Measurements from ENCODE around the gene CARMIL1. TPM values are rescaled to one million over a fixed set of nuclear protein-coding genes. Genes with fewer than 3 reads are reported as not detected.

The CARMIL1 gene
- total and polyA plus RNA-seq, 11 donors = 2.4 to 9.1 (median 5.3) TPM

- ATAC-seq (no peak), DNase-seq (no peak)
- TF ChIP-seq, protein P1, sequence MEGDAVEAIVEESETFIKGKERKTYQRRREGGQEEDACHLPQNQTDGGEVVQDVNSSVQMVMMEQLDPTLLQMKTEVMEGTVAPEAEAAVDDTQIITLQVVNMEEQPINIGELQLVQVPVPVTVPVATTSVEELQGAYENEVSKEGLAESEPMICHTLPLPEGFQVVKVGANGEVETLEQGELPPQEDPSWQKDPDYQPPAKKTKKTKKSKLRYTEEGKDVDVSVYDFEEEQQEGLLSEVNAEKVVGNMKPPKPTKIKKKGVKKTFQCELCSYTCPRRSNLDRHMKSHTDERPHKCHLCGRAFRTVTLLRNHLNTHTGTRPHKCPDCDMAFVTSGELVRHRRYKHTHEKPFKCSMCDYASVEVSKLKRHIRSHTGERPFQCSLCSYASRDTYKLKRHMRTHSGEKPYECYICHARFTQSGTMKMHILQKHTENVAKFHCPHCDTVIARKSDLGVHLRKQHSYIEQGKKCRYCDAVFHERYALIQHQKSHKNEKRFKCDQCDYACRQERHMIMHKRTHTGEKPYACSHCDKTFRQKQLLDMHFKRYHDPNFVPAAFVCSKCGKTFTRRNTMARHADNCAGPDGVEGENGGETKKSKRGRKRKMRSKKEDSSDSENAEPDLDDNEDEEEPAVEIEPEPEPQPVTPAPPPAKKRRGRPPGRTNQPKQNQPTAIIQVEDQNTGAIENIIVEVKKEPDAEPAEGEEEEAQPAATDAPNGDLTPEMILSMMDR (IDR thresholded peaks at IDR 0.05) = no peak
- no peak for TF ChIP-seq POLR2A (IDR thresholded peaks at IDR 0.05)
- Histone ChIP-seq H3K27me3 (no peaks in the 10 kb centered on the region), H3K36me3 (no peaks in the 10 kb centered on the region), H3K9me3 (peaks cover 0 to 21% (median 4%) of the 10 kb centered on the region in 12 donors), H3K4me1 (peaks cover 0 to 41% (median 0%) of the 10 kb centered on the region in 12 donors), H3K27ac (peak overlapping the region in 1 of 12 donors; percentile 54), H3K4me3 (no peak overlapping the region)
- WGBS, 4 donors = 81 to 92% (median 88%) methylated on average over 2 of the region's 2 CpGs
- intact Hi-C loops (cut with DNase I) = no loop called here
Measured at GRCh38 chr6:25446830-25447569, 167.8 kb downstream of the CARMIL1 start.

- intact Hi-C loops (cut with DNase I) = no loop called here
- Histone ChIP-seq H3K27ac (peak overlapping the region in 1 of 12 donors; percentile 54), H3K36me3 (no peaks in the 10 kb centered on the region), H3K4me3 (no peak overlapping the region), H3K27me3 (no peaks in the 10 kb centered on the region), H3K4me1 (peaks cover 0 to 42% (median 0%) of the 10 kb centered on the region in 12 donors), H3K9me3 (peaks cover 0 to 21% (median 4%) of the 10 kb centered on the region in 12 donors)
- ATAC-seq (peak; percentile 36 to 72 (median 53)), DNase-seq (no peak)
- TF ChIP-seq POLR2A (IDR thresholded peaks at IDR 0.05) = no peak
- TF ChIP-seq, protein P1 (IDR thresholded peaks at IDR 0.05) = no peak
- 41 to 71% (median 59%) methylated on average over 1 of the region's 1 CpG for WGBS, 4 donors
Measured at GRCh38 chr6:25447570-25447929, 168.4 kb downstream of the CARMIL1 start.

- Histone ChIP-seq H3K9me3 (peaks cover 0 to 21% (median 4%) of the 10 kb centered on the region in 12 donors), H3K27me3 (no peaks in the 10 kb centered on the region), H3K36me3 (no peaks in the 10 kb centered on the region), H3K4me1 (peaks cover 0 to 49% (median 0%) of the 10 kb centered on the region in 12 donors), H3K27ac (peak overlapping the region in 1 of 12 donors; percentile 54), H3K4me3 (peak overlapping the region in 1 of 12 donors; percentile 43)
- intact Hi-C loops (cut with DNase I) = no loop called here
- no peak for ATAC-seq
- TF ChIP-seq, protein P1 (IDR thresholded peaks at IDR 0.05) = no peak
- TF ChIP-seq POLR2A (IDR thresholded peaks at IDR 0.05) = no peak
- no peak for DNase-seq
- 92 to 96% (median 95%) methylated on average over 2 of the region's 2 CpGs for WGBS, 4 donors
Measured at GRCh38 chr6:25448965-25449538, 169.9 kb downstream of the CARMIL1 start.

- Histone ChIP-seq H3K4me3 (peak overlapping the region in 2 of 12 donors; percentile 13 to 43), H3K4me1 (peaks cover 0 to 49% (median 0%) of the 10 kb centered on the region in 12 donors), H3K36me3 (no peaks in the 10 kb centered on the region), H3K27me3 (no peaks in the 10 kb centered on the region), H3K9me3 (peaks cover 0 to 15% (median 4%) of the 10 kb centered on the region in 12 donors), H3K27ac (peak overlapping the region in 1 of 12 donors; percentile 54)
- intact Hi-C loops (cut with DNase I) = no loop called here
- no peak for TF ChIP-seq POLR2A (IDR thresholded peaks at IDR 0.05)
- TF ChIP-seq, protein P1 (IDR thresholded peaks at IDR 0.05) = no peak
- DNase-seq (no peak), ATAC-seq (no peak)
- 60 to 72% (median 69%) methylated on average over 4 of the region's 4 CpGs for WGBS, 4 donors
Measured at GRCh38 chr6:25449774-25450173, 170.6 kb downstream of the CARMIL1 start.

Data from heart left ventricle (tissue), 16 donors.